GM19023 (cell line): ENCODE measurements around the gene GSDME.

Source experiments
- ATAC-seq: cut with Tn5 transposase; IDR thresholded peaks from one replicate; pipeline ENCODE4 v1.9.1; 2021; ENCODE audit warnings: mild to moderate bottlenecking, moderate library complexity; ENCODE audit not compliant: unreplicated experiment

Gene GSDME

DNA sequence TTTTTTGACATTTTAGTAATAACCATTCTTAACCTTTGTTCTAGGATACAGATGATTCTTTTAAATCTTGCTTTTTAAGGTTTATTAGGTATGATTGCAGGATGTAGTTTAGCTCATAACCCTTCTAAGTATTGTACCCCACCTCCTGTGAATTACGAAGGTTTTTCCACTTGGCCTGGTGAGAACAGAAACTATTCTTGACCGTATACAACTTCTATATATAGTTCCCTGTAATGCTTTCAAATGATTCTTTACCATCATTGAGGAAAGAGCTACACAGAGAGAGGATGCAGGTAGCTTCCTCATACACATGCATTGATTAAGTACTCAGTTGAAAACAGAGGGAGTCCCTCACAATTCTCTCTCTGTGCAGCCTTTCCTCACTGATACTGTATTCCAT, 97.8 kb downstream of the GSDME start:
- ATAC-seq, result no peak

DNA sequence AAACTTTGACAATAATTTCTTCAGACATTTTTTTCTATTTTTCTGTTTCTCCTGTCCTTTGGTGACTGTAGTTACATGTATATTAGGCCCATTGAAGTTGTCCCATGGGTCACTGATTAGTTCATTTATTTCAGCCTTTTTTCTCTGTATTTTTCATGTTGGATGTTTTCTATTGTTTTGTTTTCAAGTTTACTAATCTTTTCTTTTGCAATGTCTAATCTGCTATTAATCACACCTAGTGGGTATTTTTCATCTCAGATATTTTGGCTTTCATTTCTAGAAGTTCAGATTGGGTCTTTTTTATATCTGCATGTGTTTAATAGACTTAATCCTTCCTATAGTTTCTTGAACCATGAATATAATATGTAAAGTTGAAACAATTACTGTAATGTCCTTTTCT, 99.3 kb downstream of the GSDME start:
- no peak for ATAC-seq

DNA sequence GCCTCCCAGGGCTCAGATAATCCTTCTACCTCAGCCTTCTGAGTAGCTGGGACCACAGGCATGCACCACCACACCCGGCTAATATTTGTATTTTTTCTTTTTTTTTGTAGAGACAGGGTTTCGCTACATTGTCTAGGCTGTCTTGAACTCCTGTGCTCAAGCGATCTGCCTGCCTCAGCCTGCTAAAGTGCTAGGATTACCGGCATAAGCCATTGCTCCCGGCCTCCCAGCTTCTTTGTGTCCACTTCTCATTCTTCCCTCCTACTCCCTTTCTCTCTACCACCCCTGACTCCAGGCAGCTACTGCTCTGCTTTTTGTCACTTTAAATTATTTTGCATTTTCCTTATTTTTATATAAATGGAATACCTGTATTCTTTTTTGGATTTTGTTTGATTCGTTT, 100.7 kb downstream of the GSDME start:
- no peak for ATAC-seq

DNA sequence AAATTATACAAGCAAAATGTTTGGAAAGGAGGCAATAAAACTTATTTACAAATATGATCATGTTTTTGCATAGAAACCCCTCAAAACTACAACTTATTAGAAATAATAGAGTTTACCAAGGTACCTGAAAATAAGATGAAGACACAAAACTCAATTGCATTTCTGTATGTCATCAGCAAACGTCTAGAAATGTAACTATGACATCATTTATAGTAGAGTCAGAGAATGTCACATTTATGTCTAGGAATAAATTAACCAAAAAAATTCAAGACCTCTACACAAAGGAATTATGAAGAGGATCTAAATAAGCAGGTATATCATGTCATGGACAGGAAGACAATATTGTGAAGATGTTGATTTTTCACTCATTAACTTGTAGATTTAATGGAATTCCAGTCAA, 103.0 kb downstream of the GSDME start:
- ATAC-seq, result no peak

DNA sequence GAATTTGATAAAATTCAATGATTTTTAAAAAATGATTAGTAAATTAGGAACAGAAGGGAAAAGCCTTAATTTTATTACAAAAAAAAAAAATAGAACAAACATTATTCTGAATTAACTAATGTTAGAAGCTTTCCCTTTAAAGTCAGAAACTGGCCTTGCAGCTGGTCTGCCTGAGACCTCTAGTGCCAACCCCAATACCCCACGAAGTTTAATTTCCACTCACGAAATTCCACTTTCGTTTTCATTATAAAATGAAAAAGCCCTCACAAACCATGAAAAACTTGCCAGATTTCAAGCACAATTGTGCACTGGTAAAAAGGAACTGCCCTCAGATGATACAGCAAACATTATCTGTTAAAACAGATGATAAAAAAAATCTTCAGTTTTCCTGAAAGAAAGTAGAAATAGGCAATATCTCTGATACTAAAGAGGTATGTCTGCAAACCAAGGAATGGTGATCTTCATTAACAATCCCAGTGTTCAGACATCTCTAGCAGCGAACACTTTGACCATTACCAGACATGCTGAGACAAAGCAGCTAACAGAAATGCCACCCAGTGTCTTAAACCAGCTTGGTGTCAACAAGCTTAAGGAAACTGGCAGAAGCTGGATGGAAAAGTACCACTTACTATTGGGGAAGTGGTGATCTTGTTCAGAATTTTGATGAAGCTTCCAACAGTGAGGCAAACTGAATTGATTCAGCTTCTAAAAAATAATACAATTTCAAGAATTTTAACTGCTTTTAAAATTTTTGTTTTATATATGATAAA, 103.8 kb downstream of the GSDME start:
- ATAC-seq, result no peak

DNA sequence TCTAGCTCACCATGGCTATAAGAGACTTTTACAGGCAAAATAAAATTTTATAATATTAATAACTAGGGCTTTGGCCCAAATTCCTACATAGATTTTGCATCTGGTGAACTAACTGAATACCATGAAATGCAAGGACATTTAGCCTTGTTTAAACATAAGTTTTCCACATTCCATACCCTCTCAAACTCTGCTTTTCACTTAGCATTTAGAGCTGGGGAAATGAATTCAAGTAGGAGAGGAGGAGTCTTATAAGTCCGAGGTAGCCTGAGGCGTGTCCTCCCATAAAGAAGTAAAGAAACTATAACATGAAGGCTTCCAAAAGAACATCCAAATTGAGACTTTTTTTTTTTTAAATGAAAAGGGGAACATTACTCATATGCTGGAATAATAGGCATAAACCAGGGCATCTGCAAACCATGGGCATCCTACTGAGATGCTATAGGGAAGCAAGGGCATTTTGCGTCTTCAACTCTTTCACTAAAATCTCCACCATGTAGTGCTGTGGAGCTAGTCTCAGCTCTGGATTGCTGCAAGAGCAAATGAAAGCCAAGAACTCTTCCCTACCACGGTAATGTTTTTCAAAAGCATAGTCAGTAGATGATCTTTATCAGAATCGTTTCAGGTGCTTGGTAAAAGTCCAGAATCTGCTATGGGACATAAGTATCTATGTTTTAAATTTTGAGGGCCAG, 104.9 kb downstream of the GSDME start:
- ATAC-seq, result no peak
